GM18909 (cell line): ENCODE data around the gene SCAPER.
"Not testable (repeated sequence)": the region's sequence is repeated elsewhere in the genome, so short reads cannot be mapped to it uniquely, and the experiment has no call there.

Source experiments
- ATAC-seq: cut with Tn5 transposase; IDR thresholded peaks from one replicate; pipeline ENCODE4 v1.9.1; 2021; ENCODE audit warnings: mild to moderate bottlenecking; ENCODE audit not compliant: unreplicated experiment, poor library complexity

The SCAPER gene

GRCh38 chr15:76514282-76514681 lies 390.9 kb downstream of the SCAPER start:
- no peak for ATAC-seq

- no peak for ATAC-seq
Observed at GRCh38 chr15:76512971-76513370, 392.2 kb downstream of the SCAPER start.

- not testable (repeated sequence) for ATAC-seq
Observed at GRCh38 chr15:76510663-76511062, 394.5 kb downstream of the SCAPER start.

- no peak for ATAC-seq
Observed at GRCh38 chr15:76503804-76504203, 401.3 kb downstream of the SCAPER start.

GRCh38 chr15:76503121-76503520 lies 402.0 kb downstream of the SCAPER start:
- no peak for ATAC-seq

- no peak for ATAC-seq
Observed at GRCh38 chr15:76502678-76503077, 402.5 kb downstream of the SCAPER start.

GRCh38 chr15:76502185-76502584 lies 403.0 kb downstream of the SCAPER start:
- ATAC-seq: not testable (repeated sequence)

- no peak for ATAC-seq
Observed at GRCh38 chr15:76501726-76502125, 403.4 kb downstream of the SCAPER start.

- ATAC-seq: no peak
Observed at GRCh38 chr15:76501011-76501410, 404.1 kb downstream of the SCAPER start.

- no peak for ATAC-seq
Observed at GRCh38 chr15:76495487-76495886, 409.7 kb downstream of the SCAPER start.

- no peak for ATAC-seq
Observed at GRCh38 chr15:76492538-76492937, 412.6 kb downstream of the SCAPER start.

GRCh38 chr15:76483752-76484151 lies 421.4 kb downstream of the SCAPER start:
- ATAC-seq: no peak

- no peak for ATAC-seq
Observed at GRCh38 chr15:76483018-76483417, 422.1 kb downstream of the SCAPER start.

- no peak for ATAC-seq
Observed at GRCh38 chr15:76480267-76480666, 424.9 kb downstream of the SCAPER start.

- no peak for ATAC-seq
Observed at GRCh38 chr15:76470691-76471090, 434.4 kb downstream of the SCAPER start.

GRCh38 chr15:76468722-76469121 lies 436.4 kb downstream of the SCAPER start:
- ATAC-seq: no peak

- ATAC-seq: no peak
Observed at GRCh38 chr15:76467136-76467535, 438.0 kb downstream of the SCAPER start.

GRCh38 chr15:76465728-76466127 lies 439.4 kb downstream of the SCAPER start:
- ATAC-seq: no peak

GRCh38 chr15:76464247-76464646 lies 440.9 kb downstream of the SCAPER start:
- ATAC-seq: no peak

GRCh38 chr15:76460871-76461270 lies 444.3 kb downstream of the SCAPER start:
- ATAC-seq: no peak

GRCh38 chr15:76460347-76460746 lies 444.8 kb downstream of the SCAPER start:
- ATAC-seq: no peak

- ATAC-seq: no peak
Observed at GRCh38 chr15:76451540-76451939, 453.6 kb downstream of the SCAPER start.

GRCh38 chr15:76449455-76449854 lies 455.7 kb downstream of the SCAPER start:
- no peak for ATAC-seq
